Measurements from ENCODE around the gene TEX28.
"Not testable (repeated sequence)": the region's sequence is repeated elsewhere in the genome, so short reads cannot be mapped to it uniquely, and the experiment has no call there.

Gene TEX28, protein sequence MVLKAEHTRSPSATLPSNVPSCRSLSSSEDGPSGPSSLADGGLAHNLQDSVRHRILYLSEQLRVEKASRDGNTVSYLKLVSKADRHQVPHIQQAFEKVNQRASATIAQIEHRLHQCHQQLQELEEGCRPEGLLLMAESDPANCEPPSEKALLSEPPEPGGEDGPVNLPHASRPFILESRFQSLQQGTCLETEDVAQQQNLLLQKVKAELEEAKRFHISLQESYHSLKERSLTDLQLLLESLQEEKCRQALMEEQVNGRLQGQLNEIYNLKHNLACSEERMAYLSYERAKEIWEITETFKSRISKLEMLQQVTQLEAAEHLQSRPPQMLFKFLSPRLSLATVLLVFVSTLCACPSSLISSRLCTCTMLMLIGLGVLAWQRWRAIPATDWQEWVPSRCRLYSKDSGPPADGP

DNA sequence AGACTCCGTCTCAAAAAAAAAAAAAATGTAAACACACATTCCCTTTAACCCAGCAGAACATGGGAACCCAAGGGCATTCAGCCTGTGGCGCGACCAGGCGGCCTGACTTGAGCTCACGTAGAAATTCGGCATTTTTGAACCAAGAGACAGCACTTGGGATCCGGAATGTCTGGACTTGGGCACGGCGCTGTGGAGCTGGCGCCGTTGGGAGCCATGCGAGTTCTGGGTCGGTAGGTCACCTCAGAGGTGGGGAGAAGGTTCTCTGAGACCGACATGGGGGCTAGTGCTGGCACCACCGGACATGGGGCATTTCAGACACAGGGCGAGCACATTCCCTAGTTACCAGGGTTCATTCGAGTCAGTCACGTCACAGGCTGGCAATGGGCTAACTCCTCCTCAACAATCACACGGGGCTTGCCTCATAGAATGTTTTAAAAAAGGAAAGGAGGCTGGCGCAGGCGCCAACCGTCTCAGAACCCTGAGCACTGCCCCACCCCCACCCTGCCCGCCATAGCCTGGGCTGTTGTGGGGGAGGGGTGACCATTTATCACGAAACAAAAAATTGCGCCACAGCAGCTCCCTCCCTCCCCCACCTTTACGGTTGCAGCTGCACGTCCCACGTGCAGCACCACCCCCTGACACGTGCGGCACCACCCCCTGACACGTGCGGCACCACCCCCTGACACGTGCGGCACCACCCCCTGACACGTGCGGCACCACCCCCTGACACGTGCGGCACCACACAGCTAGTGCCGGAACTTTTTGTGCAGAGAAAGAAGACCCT, at the start of gene TEX28:
TSS of gene TEX28 (minus strand) at position 334 of the 784 bp plus-strand sequence. CDS start 3,007 bp downstream, outside the sequence.
- no peak for DNase-seq

DNA sequence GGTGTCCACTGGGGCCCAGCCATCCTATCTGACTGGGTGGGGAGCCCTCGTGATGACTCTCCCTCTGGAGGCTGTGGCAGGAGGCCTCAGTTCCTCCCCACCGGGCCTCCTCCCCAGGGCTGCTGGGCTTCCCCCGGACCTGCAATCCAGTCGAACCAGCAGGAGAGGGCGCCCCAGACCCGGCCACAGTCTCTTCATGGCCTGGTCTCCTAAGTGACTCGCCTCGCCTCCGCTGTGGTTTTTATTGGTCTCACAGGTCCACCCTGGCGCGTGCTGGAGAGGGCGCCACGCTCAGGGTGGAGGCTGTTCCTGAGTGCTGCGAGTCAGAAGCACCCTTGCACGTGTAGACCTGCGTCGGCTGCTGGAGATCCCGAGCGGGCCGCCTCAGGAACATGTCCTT, 48.7 kb upstream of the TEX28 start:
- not testable (repeated sequence) for DNase-seq

DNA sequence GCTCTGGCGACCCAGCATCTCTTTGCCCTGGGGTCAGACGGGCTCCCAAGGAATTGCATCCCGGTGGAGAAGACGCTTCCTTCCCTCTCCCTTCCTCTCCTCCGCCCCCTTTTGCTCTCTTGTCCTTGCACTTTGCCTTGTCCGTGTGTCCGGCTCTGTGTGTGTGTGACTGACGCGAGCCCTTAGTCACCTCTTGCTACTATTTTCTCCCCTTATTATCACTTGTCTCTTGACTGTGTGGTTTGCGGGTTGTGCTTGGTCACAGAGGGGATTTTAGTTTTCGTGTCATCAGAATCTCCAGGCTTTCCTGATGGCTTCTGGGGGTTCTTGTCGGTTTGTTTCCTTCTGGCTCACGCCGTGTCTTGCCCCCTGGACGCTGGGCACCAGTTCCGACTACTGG, 48.1 kb upstream of the TEX28 start:
- not testable (repeated sequence) for DNase-seq

DNA sequence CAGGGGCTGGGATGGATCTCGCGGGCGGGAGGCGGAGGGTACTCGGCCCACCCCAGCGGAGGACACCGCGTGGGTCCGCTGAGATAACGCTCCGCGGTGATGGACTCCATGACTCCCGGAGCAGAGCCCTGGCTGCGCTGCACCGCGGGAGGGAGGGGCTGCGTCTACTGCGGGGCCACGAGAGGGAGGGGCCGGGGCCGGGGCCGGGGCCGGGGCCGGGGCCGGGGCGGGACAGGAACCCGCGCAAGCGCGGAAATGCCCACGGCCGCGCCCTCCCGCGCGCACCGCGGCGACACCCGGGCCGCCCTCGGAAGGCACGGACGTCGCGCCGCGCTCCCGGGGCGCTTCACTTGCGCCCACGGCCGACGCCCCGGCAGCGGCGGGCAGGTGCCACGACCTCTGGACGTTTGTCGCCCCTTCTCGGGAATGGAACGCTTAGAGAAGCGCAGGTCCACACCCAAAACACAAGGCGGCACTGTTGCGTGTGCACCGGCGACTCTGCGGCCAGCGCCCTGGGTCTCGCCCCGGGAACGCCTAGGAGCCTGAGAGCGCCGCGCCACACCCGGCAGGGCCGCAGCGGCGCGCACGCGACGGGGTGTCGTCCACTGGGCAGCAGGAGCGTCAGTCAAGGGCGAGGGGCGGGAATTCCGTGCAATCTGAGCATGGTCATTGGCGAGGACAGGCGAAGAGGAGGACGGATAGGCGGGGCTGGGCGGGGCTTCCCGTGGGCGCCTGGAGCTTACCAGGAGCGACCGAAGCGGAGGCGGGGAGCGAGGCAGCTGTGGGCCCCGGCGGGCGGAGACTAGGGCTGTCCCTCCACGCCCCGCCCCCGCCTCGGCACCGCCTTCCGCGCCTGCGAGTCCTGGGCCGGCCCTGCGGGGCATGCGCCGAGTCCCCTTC, 46.7 kb upstream of the TEX28 start:
- DNase-seq: not testable (repeated sequence)

DNA sequence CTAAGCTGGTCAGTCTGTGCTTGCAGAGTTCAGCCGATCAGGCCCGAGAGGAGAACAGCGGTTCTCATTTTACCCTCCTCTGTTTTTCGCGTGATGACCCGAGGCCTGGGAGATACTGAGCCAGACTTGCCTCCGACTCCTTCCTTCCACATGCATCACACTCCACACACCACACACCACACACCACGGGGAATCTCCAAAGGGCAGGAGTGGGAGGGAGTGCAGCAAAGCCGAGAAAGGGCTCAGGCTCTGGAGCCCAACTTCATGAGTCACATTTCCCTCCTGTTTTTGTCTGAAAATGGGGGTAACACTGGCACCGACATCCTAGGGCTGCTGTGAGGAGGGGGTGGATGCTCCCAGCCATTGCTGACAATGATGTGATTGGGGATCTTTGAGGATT, 39.6 kb upstream of the TEX28 start:
- DNase-seq: no peak

DNA sequence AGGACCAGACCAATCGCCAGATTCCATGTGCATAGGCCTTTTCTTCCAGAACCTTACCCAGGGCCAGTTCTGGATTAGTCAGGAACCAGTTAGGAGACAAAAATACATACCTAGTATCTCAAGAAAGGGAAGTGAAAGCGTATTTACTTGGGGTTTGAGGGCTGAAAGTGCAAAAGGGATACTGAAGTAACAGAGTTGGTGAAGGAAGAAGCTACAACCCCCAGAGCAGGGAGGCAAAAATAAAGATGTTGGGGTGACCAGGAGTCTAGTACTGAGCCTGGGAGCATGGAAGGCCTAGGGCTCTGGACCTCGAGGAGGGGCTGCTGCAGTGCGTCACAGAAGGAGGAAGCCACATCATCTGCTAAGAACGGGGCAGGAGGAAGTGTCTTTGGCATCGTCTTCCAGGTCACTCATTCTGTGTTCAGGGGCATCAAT, 38.9 kb upstream of the TEX28 start:
- DNase-seq: peak in 1 of 2 donors; percentile 36

DNA sequence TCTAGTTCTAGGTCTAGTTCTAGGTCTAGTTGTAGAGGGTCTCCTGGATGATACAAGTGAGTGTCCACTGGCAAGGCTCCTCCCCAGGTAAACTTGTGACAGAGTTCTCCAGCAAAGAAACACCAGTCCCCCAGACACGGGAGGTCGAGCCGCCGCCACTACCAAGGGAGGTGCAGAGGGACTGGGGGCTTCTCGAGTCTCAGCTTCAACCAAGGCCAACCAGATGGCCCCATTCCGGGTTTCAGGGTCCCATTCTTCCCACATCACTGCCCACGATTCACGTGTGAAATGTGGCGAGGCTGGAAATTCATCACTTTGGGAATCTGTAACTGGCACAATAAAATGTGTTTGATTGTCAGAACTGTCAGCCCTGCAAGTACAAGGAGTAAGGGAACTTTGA, 38.2 kb upstream of the TEX28 start:
- DNase-seq: no peak

DNA sequence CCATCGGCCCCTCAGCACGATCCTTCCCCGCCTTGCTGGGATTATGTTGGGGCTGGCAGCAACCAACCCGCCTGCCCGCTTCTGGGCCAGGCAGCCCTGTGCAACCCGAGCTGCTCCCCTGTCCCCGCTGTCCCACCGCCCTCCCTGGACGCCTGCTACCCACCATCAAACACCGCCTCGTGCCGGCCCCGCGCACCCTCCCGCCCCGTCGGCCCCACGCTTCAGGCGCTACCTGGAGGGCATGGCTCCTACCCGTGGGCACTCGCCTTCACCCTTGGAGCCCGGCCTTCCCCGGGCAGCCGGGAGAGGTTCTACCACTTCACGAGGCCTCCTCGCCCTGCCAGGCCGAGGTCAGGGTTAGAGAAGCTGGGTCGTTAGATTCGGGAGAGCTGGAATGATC, 37.6 kb upstream of the TEX28 start:
- DNase-seq: no peak

DNA sequence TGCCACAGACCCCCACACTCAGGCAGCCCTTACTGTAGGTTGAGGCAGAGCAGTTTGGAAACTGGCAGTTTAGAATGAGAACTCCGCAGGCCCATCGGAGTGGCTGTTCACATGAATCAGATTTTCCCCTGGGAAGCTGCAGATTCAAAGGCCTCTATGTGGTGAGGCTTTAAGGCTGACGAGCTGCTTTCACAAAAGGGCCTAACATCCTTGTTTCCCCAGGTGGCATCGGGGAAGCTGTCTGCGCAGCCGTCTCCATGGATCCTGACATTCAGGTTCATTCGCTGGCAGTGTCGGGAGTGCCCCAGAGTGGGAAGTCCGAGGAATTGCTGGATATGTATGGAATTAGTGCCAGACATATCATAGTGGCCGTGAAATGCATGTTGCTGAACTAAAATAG, 34.4 kb upstream of the TEX28 start:
- DNase-seq: no peak

DNA sequence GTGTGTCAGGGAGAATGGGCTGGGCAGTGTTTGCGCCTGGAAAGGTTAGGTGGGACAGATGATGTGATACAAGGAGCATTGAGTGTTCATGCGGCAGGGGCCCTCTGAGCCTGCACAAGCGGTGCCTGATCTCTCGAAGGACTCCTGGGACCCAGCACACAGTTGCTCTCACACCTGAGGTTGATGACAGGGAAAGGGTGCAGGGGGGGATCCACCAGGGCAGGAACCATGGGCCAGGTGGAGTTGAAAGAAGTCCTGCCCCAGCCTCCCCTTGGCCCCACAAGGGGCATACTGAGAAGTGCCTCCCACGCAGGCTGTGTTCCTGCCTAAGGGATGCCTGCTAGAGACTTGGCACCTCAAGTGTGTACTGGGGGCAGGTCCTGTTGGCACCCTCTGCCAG, 33.7 kb upstream of the TEX28 start:
- DNase-seq: no peak

DNA sequence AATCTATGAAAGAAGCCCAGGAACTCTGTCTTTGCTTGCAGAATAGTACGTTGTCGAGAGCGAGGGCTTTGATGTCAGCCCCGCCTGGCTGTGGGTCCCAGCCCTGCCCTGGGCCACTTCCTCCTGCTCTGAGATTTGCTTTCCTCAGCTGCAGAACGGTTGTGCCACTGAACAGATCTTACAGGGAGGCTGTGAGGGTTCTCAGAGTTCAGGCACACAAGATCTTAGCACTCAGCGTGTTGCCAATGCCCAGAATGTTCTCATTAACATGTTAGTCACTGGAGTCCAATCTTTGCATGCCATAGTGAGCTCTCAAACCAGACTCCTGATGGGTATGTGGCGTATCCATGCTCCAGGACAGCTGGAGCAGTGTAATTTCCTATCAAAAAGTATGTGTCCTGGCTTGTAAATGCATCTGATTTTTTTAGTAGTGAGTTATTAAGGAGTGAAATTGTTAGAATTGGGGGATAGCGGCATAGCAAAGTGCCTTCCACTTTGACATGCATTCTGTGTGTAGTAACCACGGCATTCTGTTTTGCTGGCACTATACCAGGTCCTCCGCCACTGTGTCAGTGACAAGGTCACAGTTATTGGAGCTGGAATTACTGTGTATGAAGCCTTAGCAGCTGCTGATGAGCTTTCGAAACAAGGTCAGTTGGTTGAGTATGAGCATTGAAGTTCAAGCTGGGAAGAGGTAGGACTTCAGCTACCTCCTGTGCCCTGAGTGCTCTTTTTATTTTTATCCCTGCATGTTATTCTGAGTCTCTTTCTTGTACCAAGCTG, 32.3 kb upstream of the TEX28 start:
- peak; percentile 49 to 51 for DNase-seq

DNA sequence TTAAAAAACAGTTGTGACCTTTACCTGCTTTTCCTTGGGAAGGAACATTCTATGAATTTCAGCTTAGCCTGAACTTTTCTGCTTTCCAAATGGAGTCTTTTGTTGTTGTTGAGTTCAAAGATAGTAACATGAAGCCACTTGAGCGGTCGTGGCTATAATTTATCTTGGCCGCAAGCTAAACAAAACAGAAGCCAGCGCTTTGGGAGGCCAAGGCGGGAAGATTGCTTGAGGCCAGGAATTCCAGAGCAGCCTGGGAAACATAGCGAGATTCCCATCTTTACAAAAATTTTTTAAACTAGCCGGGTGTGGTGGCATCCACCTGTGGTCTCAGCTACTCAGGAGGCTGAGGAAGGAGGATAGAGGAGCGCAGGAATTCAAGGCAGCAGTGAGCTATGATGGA, 30.6 kb upstream of the TEX28 start:
- DNase-seq: no peak

DNA sequence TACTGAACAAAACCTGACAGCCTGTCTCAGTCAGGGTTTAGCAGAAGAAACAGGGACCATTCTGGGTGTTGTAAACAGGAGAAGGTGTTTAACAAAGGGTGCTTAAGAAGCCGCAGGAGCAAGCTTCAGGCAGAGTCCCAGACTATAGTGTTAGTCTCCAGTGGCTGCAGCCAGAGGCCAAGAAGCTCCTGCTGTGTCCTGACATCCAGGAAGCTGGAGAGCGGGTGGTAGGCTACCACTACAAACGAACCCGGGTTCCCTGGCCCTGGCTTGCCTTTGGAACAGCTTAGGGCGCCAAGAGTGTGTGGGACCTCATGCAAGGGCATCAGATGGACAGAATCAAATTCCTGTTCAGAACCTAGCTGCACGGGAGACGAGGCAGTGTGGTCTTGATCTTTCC, 28.6 kb upstream of the TEX28 start:
- DNase-seq: no peak

DNA sequence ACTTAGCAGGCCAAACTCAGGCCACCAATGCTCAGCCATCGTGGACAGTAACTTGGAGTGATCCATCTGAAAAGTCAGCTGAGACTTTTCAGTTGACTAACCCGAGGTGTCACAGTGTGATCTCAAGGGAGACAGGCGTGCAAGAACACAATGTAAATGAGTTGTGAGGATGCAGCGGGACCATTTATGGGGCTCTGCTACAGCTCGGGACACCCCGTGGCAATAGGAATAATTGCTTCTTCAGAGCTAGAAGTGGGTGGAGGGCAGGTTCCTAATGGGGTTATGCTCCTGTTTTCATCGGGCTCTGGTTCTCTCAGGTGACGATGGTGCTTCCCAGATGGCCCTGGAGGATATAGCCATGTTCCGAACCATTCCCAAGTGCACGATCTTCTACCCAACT, 28.0 kb upstream of the TEX28 start:
- no peak for DNase-seq

DNA sequence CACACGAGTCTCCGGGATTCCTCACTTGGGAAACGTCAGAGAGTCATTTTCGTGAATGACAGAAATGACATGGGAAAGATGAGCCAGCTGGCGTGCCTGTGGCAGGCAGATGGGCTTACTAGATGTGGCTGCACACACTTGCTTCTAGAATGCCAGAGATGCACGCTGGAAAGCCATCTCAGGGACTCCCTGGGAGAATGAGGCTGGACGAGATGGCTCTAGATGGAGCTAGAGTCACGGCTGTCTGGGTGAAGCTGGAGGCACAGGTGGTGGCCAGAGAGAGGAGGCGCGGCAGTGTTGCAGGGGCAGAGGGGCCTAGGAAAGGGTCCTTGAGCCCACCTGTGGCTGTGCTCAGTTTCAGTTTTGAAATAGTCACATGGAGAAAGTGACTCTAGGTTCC, 26.7 kb upstream of the TEX28 start:
- DNase-seq: no peak

DNA sequence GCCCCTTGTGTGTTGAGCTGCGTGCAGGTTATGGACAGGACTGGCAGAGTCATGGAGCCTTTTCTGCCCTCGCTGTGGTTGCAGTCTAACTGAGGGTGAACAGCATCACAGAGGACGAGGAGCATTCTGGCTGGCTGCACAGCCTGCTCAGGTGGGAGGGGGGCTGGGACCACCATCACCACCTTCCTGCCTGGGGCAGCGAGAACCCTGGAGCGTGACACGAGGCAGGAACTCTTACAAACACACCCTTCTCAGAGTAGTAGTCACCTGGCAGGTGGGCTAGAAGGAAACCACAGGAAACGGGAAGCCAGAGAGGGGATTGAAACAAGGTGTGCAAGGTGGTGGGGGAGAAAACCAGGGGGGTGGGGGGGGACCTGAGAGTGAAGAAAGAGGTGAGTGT, 26.2 kb upstream of the TEX28 start:
- DNase-seq: no peak

DNA sequence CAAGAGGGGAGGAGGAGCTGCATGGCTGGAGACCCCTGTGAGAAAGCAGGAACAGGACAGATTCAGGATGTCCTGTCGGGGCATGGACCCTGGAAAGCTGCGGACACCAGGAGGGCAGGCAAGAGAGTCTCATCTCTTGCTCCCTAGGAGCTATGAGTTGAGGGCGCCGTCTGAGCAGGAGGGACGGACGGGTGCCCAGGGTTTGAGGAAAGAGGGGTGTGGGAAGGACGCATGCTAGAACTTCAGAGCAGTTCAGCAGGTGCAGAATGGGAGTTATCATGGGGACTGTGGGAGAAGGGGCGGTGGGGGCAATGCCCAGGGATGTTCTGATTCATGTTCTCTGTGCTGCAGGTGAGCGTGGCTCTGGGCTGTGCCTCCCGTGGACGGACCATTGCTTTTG, 25.5 kb upstream of the TEX28 start:
- DNase-seq: no peak

DNA sequence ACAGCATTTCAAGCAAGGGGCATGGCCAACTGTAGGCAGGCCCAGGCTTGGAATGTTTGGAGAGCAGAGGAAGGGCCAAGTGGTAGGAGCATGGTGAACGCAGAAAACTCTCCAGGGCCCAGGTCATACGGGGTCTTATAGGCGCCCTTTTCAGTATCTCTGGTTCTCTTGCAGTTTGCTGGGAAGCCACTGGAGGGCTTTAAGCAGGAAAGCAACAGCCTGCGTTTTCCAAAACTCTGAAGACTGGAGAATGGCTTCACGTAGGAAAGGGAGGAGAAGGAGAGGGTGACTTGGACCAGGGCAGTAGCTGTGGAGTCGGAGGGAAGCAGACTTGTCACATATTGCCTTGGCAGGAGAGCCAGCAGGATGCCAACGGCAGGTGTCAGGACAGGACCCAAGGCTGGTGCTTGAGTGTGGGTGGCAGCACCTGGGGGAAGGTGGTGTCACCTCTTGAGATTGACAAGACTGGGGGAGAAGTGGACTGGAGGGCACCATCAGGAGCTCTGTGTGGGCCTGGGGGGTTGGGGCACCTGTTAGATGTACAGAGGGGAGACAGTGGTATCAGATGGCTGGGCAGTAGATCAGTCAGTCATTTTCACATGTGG, 22.6 kb upstream of the TEX28 start:
- no peak for DNase-seq

DNA sequence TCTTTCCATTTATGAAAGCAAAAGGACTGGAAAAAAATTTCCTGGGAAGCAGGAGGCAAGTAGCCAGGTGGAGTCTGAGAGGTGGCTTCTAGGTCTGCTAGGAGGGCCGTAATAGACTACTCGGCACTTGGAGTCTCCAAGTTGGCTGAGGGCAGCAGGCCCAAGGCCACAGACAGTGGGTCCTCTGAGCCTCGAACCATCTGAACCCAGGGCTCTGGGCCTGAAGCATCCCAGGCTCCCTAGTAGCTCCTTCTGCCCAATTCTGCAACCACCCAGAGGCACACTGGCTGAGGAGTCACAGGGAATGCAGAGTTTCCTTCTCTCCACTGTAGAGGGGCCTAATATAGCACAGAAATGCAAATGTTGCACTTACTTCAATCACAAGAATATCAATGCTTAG, 20.5 kb upstream of the TEX28 start:
- no peak for DNase-seq

DNA sequence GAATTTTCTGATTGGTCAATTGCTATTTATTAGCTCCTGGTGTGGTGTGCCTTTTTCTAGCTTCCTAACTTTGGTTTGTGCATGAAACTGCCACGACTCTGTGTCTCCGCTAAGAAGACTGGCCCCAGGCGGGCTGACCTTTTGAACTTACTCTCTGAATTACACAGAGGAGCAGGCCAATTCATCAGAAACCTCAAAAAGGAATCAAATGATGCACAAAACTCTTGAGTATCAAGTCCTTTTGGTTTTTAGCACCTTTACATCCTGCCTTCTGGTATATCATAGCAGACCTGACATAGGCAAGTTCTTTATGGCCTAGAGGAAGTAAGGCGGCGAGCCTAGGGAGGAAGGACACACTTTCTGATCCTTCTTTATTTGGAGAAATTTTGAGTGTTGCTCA, 18.2 kb upstream of the TEX28 start:
- DNase-seq: peak in 1 of 2 donors; percentile 28

DNA sequence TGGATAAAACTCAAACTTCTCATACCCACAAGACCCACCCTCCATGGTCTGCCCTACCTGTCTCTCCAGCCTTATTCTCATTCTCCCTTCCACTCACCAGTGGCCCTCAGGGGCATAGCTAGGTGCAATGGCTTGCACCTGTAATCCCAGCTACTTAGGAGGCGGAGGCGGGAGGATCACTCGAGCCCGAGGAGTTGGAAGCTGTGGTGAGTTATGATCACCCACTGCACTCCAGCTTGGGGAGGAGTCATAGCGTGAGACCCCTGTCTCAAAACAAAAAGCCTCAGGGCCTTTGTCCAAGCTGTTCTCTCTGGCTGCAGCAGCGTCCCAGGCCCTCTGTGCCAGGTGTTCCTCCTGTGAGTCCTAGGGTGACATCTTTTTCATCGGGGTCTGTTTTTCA, 17.2 kb upstream of the TEX28 start:
- DNase-seq: no peak
